DMS79 (cell line): Measurements from ENCODE around the gene GORASP2.

Experiments used
- DNase-seq: peaks from one replicate; lab custom pipeline; 2025; lab: John Stamatoyannopoulos, UW

GORASP2 gene

DNA sequence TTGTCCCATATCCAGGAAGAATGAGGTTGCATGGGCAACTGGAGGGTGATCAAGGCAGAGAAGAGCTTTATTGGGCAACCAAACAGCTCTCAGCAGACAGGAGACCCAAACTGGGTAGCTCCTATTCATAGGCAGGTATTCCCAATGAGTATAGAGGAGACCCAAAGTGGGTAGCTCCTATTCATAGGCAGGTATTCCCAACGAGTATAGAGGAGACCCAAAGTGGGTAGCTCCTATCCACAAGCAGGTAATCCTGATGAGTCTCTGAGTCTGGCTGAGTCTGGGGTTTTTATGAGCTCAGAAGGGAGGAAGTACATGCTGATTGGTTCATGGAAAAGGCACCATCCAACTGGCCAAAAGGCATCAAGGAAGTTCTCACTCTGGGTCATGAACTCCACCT lies 5.3 kb upstream of the GORASP2 start:
- DNase-seq, result no peak

- DNase-seq, result no peak
Measured at GRCh38 chr2:170924969-170925368, 4.1 kb upstream of the GORASP2 start.

DNA sequence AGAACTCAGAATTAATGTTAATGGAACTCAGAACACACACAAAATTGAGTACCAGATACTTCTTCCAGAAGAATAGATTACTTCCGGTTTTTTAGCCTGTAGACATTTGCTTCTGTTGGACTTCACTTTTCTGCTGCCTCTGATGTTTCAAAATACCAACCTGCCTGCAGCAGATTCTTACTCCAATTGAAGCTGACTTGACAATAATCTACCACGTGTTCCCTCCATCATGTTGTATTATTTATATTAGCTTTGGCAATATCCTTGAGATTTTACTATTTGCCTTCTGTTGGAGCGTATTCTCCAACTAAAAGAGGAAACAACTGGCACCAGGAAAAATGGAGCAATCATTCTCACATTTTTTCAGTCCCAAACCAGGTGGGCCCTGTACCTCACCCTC lies 3.1 kb upstream of the GORASP2 start:
- DNase-seq, result no peak

DNA sequence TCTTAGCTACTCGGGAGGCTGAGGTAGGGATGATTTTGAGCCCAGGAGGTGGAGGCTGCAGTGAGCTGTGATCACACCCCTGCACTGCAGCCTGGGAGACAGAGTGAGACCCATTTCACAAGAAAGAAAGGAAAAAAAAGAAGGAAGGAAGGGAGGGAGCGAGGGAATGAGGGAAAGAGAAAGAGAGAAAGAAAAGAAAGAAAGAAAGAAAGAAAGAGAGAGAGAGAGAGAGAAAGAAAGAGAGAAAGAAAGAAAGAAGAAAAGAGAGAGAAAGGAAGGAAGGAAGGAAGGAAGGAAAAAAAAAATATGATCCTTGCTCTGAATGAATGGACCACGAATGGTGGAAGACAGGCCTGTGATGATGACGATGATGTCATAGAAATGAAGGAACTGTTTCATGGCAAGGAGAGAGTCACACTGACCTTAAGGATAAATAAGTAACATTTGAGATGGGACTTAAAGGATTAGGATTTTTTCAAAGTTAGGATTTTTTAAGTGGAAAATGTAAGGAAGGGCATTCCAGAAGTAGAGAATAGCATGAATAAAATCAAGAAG lies 2.2 kb upstream of the GORASP2 start:
- no peak for DNase-seq

DNA sequence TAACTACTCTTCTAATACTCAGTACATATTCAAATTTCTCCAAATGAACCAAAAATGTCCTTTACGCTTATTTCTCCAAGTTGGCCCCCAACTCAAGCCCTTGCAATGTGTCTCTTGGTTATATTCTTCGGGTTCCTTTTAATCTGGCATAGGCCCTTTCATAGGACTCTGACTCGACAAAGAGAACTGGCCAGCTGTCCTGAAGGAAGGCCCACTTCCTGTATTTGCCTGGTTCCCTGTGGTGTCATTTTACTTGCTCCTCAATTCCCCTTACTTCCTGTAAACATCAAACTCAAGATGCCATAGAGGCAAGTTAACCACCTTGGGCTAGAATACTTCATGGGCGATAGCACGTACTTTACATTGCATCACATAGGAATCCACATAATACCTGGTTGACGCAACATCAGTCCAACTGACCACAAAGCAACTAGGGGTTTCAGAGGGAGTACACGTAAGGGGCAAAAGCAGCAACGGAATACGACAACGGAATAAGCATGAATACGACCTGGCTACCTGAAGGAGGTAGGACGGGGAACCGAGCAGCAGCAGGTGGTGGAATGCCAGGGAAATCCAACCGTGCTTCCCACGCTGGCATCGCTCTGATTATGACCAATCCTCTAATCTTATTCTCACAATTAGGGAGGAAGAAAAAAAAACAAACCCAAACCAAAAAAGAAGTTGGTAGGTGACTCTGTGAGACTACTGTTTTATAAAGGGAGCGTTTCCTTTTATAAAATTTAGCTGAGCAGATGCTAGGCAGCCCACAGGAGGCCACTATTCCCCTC lies 823 bp upstream of the GORASP2 start:
- peak; percentile 46 for DNase-seq

- no peak for DNase-seq
Measured at GRCh38 chr2:170929686-170930050, 615 bp downstream of the GORASP2 start.

- DNase-seq, result peak; percentile 58
Measured at GRCh38 chr2:170930131-170930990, 1.3 kb downstream of the GORASP2 start.

DNA sequence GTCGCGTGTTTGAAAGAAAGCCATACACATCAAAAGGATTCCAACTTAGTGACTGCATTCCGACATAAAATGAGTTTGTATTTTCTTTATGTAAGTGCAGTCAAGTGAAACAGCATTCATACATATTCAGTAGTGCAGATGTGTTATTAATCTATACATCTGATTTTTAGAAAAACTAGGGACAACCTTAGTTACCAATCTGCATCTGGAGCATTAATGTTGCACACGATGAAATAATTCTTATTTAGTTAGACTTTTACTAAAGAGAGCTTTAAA lies 1.9 kb downstream of the GORASP2 start:
- no peak for DNase-seq

DNA sequence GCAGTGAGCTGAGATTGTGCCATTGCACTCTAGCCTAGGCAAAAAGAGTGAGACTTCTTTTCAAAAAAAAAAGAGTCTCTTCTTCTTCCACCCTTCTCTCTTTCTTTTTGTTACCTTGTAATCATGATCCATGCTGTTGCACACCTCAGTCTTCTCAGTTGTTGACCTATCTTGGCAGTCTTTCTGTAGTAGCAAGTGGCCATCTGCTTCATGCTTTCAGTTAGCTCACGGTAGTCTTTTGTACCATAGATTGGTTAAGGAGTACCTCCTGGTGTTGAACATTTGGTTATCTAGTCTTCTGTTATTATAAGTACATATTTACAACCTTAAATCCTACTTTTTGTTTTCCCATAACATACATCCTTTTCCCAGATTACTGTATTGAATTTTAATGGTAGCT lies 3.1 kb downstream of the GORASP2 start:
- no peak for DNase-seq

DNA sequence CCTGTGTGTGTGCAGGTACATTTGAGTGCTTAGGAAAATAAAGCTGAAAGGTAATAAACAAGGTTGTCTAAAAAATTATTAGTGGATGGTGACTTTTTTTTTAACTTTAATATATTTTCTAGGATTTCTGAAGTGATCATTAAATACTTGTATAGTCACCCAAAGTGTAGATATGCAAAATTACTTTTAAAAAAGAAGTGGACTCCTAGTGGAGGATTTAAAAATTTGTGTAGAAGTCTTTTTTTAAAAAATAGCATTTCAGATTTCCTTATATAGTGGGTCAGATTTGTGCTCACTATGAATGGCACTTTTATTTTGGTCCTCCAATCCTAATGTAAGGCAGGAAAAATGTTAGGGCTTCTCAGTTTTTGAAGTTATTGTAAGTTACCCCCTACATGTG lies 3.9 kb downstream of the GORASP2 start:
- no peak for DNase-seq

DNA sequence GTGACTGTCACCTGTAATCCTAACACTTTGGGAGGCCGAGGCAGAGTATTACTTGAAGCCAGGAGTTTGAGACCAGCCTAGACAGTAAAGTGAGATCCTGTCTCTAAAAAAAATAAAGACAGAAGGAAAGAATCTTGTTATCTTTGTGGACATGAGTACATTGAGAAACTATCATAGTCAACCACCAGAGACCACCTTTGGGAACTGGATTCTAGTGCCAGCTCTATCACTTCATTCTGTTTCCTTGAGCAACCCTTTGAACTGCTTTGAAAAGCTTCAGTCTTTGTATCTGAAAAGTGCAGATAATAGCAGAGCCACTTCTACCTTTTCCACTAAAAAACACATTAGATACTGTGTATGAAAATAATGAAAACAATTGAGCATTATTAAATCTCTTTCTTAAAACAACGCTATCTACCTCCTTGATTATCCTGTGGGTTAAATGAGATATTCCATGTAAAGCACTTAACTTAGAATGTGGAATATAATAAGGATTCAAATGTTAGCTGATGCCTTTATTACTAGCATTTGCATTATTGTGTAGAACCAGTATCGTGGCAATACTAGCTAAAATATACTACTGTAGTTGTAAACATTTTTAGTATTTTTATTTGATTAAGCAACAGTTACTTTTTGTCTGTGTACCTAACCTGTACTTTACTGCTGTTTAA lies 8.8 kb downstream of the GORASP2 start:
- DNase-seq, result no peak

- no peak for DNase-seq
Measured at GRCh38 chr2:170940066-170940465, 11.0 kb downstream of the GORASP2 start.

DNA sequence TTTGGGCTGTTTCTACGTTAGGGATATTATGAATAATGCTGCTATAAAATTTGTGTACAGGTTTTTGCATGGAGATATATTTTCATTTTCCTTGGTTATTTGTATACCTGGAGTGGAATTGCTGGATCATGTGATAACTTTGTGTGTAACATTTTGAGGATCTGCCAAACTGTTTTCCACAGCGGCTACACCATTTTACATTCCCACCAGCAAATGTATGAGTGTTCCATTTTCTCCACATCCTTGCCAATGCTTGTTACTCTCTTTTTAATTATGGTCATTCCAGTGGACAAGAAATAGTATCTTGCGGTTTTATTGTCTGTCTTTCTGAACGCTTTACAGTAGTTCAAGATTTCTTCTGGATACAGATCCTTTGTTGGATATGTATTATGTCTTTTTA lies 13.6 kb downstream of the GORASP2 start:
- DNase-seq, result no peak

DNA sequence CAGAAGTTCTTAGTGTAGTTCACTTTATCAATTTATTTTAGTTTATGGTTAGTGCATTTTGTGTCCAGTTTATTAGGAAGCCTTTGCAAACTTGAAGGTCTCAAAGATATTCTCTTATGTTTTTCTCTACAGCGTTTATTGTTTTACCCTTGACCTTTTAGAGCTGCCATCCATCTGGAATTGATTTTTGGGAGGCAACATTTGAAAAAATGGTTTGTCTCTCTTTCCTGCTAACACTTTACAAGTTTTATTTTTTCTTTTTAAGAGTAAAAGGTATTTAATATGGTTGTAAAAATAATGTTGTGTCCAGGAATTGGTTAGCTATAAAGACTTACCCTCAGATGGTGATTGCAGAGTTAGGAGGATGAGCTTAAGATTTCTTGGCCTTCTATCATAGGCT lies 14.0 kb downstream of the GORASP2 start:
- no peak for DNase-seq

DNA sequence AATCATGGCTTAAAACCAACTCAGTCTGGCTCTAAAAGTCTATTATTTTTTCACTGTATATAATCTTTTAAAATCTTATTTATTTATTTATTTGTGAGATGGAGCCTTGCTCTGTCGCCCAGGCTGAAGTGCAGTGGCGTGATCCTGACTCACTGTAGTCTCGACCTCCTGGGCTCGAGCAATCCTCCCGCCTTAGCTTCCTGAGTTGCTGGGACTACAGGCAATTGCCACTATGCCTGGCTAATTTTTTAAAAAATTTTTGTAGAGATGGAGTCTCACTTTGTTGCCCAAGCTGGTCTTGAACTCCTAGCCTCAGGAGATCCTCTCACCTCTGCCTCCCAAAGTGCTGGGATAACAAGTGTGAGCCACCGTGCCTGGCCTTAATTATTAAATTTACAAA lies 14.5 kb downstream of the GORASP2 start:
- no peak for DNase-seq

- DNase-seq, result no peak
Measured at GRCh38 chr2:170944545-170944944, 15.5 kb downstream of the GORASP2 start.

- no peak for DNase-seq
Measured at GRCh38 chr2:170949415-170949814, 20.4 kb downstream of the GORASP2 start.

DNA sequence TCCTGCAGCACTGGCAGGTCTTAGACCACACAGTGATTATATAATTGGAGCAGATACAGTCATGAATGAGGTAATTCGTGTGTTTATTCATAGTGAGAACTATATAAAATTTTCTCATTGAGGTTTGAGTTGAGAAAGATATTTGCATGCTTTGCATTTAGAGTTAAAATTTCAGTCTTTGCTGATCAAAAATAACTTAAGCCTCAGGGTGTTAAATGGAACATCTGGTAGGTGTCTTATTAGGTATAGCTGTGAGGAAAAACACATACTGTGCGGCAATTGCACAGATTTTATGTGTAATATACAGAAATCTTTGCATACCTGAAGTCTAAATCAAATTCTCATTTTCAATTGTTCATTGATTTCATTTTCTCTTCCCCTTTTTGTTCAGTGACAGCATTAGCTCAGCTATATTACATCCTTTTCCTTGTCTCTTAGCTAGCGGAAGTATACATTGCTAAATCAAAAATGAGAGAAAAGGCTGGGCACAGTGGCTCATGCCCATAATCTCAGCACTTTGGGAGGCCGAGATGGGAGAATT lies 21.2 kb downstream of the GORASP2 start:
- DNase-seq, result no peak

DNA sequence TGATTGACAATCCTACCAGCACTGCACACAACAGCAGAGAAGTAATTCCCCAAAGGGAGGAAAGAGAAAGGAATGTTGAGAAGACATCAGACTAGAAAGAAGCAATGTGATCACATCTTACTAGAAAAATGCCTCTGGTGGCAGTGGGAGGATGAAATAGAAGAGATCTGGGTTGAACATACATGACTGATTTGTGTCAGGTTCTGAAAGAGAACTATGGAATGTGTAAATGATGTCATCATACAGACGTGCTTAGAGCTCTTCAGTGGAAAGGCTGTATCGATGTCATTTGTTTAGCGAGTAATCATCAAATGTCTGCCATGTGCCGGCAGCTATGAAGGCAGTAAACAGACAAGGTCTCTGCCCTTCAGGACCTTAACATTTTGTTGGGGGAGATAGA lies 24.9 kb downstream of the GORASP2 start:
- DNase-seq, result no peak

DNA sequence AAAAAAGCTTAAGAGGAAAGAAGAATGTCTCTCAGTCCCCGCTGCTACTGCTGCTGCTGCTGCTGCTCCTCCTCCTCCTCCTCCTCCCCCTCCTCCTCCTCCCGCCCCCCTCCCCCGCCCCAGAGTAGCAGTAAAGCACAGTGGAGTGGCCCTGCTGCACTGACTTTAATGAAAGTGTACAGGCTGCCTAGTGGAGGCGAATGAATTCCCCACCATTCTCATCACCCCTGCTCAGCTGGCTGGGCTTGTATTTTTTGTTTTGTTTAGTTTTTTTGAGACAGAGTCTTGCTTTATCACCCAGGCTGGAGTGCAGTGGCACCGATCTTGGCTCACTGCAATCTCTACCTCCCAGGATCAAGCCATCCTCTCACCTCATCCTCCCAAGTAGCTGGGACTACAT lies 34.3 kb downstream of the GORASP2 start:
- no peak for DNase-seq

- DNase-seq, result no peak
Measured at GRCh38 chr2:170965446-170966225, 36.6 kb downstream of the GORASP2 start.
